HepG2 (cell line): ENCODE data around the gene PSAP. TPM values are rescaled to one million over a fixed set of nuclear protein-coding genes. Genes with fewer than 3 reads are reported as not detected.

Experiments used
- ATAC-seq: fragments of 200-7000 bp; cut with Tn5 transposase; 3 replicates; pipeline ENCODE4 v1.9.1; 2020; ENCODE audit warnings: mild to moderate bottlenecking, moderate library complexity
- BruUV-seq: library from RNA; stranded (reverse); fragments of 400-500 nt; replicated peaks from 2 replicates; lab custom pipeline; 2021; lab: Mats Ljungman, UMichigan
- CTCF ChIA-PET: fragments of 300-600 bp; formaldehyde crosslinking; extraction: SDS; loops from one replicate; lab custom pipeline; 2021; ENCODE audit warnings: low total read pairs, inconsistent platforms, low intra/inter-chr PET ratio; lab: Yijun Ruan, JAX
- POLR2A ChIA-PET: fragments of 350-600 bp; sonication (Branson Sonifier 250); formaldehyde crosslinking; loops from one replicate; lab custom pipeline; 2020; ENCODE audit warnings: antibody characterized with exemption, inconsistent platforms; lab: Yijun Ruan, JAX
- DNase-seq: peaks from one replicate; pipeline ENCODE4 v3.0.0-alpha.2; 2015; ENCODE audit warnings: low spot score
- FAIRE-seq: peaks from 3 replicates; lab custom pipeline; 2011; peaks lifted over from hg19 to GRCh38; lab: Jason Lieb, UNC
- H2AFZ ChIP-seq: one replicate; pipeline ENCODE4 v1.6.1; 2011; ENCODE audit warnings: low read length, inconsistent platforms
- H3K27ac ChIP-seq: fragments of 300-600 bp; 3 replicates; pipeline ENCODE4 v1.8.0; 2011; ENCODE audit warnings: mixed run types, mild to moderate bottlenecking, mixed read lengths, low read length, inconsistent platforms; ENCODE audit not compliant: insufficient read depth; ENCODE audit errors: extremely low read length
- H3K27me3 ChIP-seq, 2 experiments: fragments of 200-600 bp in 1 of 2; 2 replicates in 1 of 2; 3 replicates in 1 of 2; pipeline versions ENCODE4 v1.6.0 to v1.8.0; 2011; ENCODE audit warnings: low read length in 2 of 2, mild to moderate bottlenecking in 2 of 2, moderate library complexity in 2 of 2, inconsistent platforms in 1 of 2; ENCODE audit not compliant: insufficient read depth in 2 of 2, control insufficient read depth in 1 of 2
- H3K36me3 ChIP-seq, 2 experiments: fragments of 200-600 bp in 1 of 2; replicated peaks in 1 of 2; 2 replicates in 1 of 2; 3 replicates in 1 of 2; pipeline versions ENCODE4 v1.5.1 to v1.8.0; 2011; ENCODE audit warnings: low read length in 2 of 2, inconsistent platforms in 1 of 2; ENCODE audit not compliant: insufficient read depth in 2 of 2, control insufficient read depth in 1 of 2
- H3K4me1 ChIP-seq: 2 replicates; pipeline ENCODE4 v1.5.1; 2012; ENCODE audit warnings: low read length, inconsistent platforms; ENCODE audit not compliant: insufficient read depth
- H3K4me2 ChIP-seq: 2 replicates; pipeline ENCODE4 v1.6.0; 2011; ENCODE audit warnings: low read depth, low read length, inconsistent platforms
- H3K4me3 ChIP-seq, 3 experiments: fragments of 200-600 bp in 1 of 3; sonication (generic), shearing (Covaris generic) in 1 of 3; replicated peaks in 1 of 3; 2 replicates each; pipeline ENCODE4 v1.5.1; 2011 to 2016; ENCODE audit warnings: low read length in 3 of 3, inconsistent platforms in 2 of 3, low read depth in 2 of 3, mild to moderate bottlenecking in 2 of 3, control low read depth in 1 of 3, mixed read lengths in 1 of 3; ENCODE audit not compliant: insufficient read depth in 1 of 3
- H3K79me2 ChIP-seq: one replicate; pipeline ENCODE4 v1.6.1; 2011; ENCODE audit warnings: low read length, inconsistent platforms; ENCODE audit not compliant: insufficient read depth
- H3K9ac ChIP-seq: 2 replicates; pipeline ENCODE4 v1.6.0; 2011; ENCODE audit warnings: mild to moderate bottlenecking, low read depth, low read length, inconsistent platforms; ENCODE audit not compliant: insufficient read depth
- H3K9me3 ChIP-seq: 2 replicates; pipeline ENCODE4 v1.5.1; 2012; ENCODE audit warnings: mild to moderate bottlenecking, low read length
- H4K20me1 ChIP-seq: 2 replicates; pipeline ENCODE4 v1.6.0; 2011; ENCODE audit warnings: inconsistent platforms, mild to moderate bottlenecking, low read length, moderate library complexity; ENCODE audit not compliant: insufficient read depth
- GPN1 ChIP-seq: sonication (generic); formaldehyde crosslinking; IDR thresholded peaks from 2 replicates; pipeline ENCODE4 v1.5.1; 2020; ENCODE audit warnings: missing genetic modification reagents, borderline replicate concordance
- HNRNPLL ChIP-seq: fragments of 200-400 bp; formaldehyde crosslinking; IDR thresholded peaks from 2 replicates; pipeline ENCODE4 v1.6.1; 2017; ENCODE audit warnings: mild to moderate bottlenecking, low read depth, low read length; ENCODE audit not compliant: poor library complexity, severe bottlenecking
- IRF2 ChIP-seq: IDR thresholded peaks from 2 replicates; pipeline ENCODE4 v1.6.1; 2018; ENCODE audit warnings: missing genetic modification reagents, missing compliant biosample characterization
- KDM5B ChIP-seq: sonication (generic); formaldehyde crosslinking; IDR thresholded peaks from 2 replicates; pipeline ENCODE4 v1.4.0; 2020; ENCODE audit warnings: missing genetic modification reagents, mild to moderate bottlenecking, borderline replicate concordance
- NCOA2 ChIP-seq: sonication (generic); formaldehyde crosslinking; IDR thresholded peaks from 2 replicates; pipeline ENCODE4 v1.8.0; 2022; ENCODE audit warnings: inconsistent platforms
- ONECUT2 ChIP-seq: sonication (generic); formaldehyde crosslinking; IDR thresholded peaks from 2 replicates; pipeline ENCODE4 v1.4.0; 2020; ENCODE audit warnings: missing genetic modification reagents
- SALL2 ChIP-seq: sonication (generic); formaldehyde crosslinking; IDR thresholded peaks from 2 replicates; pipeline ENCODE4 v1.8.1; 2023; ENCODE audit warnings: mild to moderate bottlenecking, missing genetic modification reagents, inconsistent platforms
- ZBTB38 ChIP-seq: sonication (generic); formaldehyde crosslinking; IDR thresholded peaks from 2 replicates; pipeline ENCODE4 v1.5.1; 2020; ENCODE audit warnings: mild to moderate bottlenecking, missing genetic modification reagents
- ZFY ChIP-seq: sonication (generic); formaldehyde crosslinking; IDR thresholded peaks from 2 replicates; pipeline ENCODE4 v1.4.0; 2020; ENCODE audit warnings: missing genetic modification reagents
- ZNF33A ChIP-seq: sonication (generic); formaldehyde crosslinking; IDR thresholded peaks from 2 replicates; pipeline ENCODE4 v1.5.1; 2020; ENCODE audit warnings: missing genetic modification reagents, mild to moderate bottlenecking, moderate library complexity, borderline replicate concordance
- ZNF724P ChIP-seq: sonication (generic); formaldehyde crosslinking; IDR thresholded peaks from 2 replicates; pipeline ENCODE4 v1.8.0; 2022; ENCODE audit warnings: missing genetic modification reagents, borderline replicate concordance
- WGBS: methylation state at CpG from one replicate; pipeline ENCODE4 v1.1.6; 2017; ENCODE audit warnings: low lambda C conversion rate; 5-methylcytosine and 5-hydroxymethylcytosine counted together
- in situ Hi-C: cut with HindIII; loops from 2 replicates; pipeline ENCODE4 v1.10.0; 2017; ENCODE audit warnings: low pct_unique_long_range_greater_than_20kb; ENCODE audit not compliant: extremely low pct_ligation_motif_present
- intact Hi-C: fragments of 100-400 bp; cut with micrococcal nuclease; formaldehyde crosslinking; loops from one replicate; pipeline ENCODE4 v1.10.0; 2022; ENCODE audit not compliant: unreplicated experiment
- polyA plus RNA-seq, 8 experiments: library from polyadenylated mRNA; depleted of rRNA in 3 of 8; stranded (reverse) in 7 of 8; unstranded in 1 of 8; fragments of >200 nt; fragmentation: Illumina TruSeq in 4 of 8; extraction: Trizol in 4 of 8; gene quantifications; 2 replicates each; pipeline versions ENCODE4 v1.2.1 to v1.2.3, GENCODE V29; 2011 to 2016; ENCODE audit warnings: low read depth in 4 of 8, missing spikeins in 1 of 8, mixed read lengths in 1 of 8; ENCODE audit not compliant: insufficient read depth in 1 of 8
- total RNA-seq, 5 experiments: library from RNA; depleted of rRNA; stranded (reverse); fragments of >200 nt; fragmentation: Illumina TruSeq; extraction: Trizol; gene quantifications; 2 replicates each; pipeline ENCODE4 v1.2.3, GENCODE V29; 2016; ENCODE audit warnings: low read depth in 1 of 5
- TF ChIP-seq, protein P1 (sequence below): sonication (generic); formaldehyde crosslinking; IDR thresholded peaks from 2 replicates; pipeline ENCODE4 v1.9.0; 2021; ENCODE audit warnings: missing genetic modification reagents, mild to moderate bottlenecking, borderline replicate concordance
- TF ChIP-seq, protein P2 (sequence below): sonication (generic); formaldehyde crosslinking; IDR thresholded peaks from 2 replicates; pipeline ENCODE4 v1.4.0; 2020; ENCODE audit warnings: missing genetic modification reagents, borderline replicate concordance

Gene PSAP
- total and polyA plus RNA-seq, 2 of the 13 experiments (the other 11 are each of a cell fraction or from before 2014, with no cell fraction given): 323 to 643 TPM

DNA sequence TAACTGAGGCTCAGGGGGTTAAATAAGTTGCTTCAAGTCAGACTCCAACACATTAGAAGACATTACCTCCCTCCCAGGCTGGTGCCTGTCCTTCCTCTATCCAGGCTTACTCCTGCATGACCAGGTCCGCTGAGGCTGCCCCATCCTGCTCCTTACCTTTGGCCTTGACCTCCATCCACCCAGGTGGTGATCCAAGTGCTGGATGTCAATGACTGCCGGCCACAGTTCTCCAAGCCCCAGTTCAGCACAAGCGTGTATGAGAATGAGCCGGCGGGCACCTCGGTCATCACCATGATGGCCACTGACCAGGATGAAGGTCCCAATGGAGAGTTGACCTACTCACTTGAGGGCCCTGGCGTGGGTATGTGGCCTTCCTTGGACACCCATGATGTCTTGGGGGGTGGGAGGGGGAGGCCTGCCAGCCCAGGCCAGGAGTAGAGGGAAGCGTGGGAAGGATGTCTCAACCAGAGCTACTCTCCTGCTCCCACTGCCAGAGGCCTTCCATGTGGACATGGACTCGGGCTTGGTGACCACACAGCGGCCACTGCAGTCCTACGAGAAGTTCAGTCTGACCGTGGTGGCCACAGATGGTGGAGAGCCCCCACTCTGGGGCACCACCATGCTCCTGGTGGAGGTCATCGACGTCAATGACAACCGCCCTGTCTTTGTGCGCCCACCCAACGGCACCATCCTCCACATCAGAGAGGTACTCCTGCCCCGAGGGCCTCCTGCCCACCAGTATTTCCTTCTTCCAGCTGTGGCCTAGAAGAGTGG lies 48.1 kb downstream of the PSAP start:
- Histone ChIP-seq H3K79me2 (no peaks in the 10 kb centered on the region), H3K9me3 (no peaks in the 10 kb centered on the region), H3K4me1 (peaks cover 17% of the 10 kb centered on the region), H3K36me3 (no peaks in the 10 kb centered on the region), H3K4me2 (no peak overlapping the region), H3K27ac (no peak overlapping the region), H2AFZ (no peak overlapping the region), H4K20me1 (no peaks in the 10 kb centered on the region), H3K4me3 (no peak overlapping the region), H3K27me3 (peaks cover 5 to 19% of the 10 kb centered on the region in 2 experiments; a peak in 4 of 5 replicates), H3K9ac (no peak overlapping the region)
- BruUV-seq: no TSS peak
- ATAC-seq: no peak
- DNase-seq: no peak
- in situ Hi-C loops: no loop called here
- 60% methylated on average over 10 of the region's 18 CpGs for WGBS
- no peak for FAIRE-seq
- intact Hi-C loops: no loop called here
- POLR2A ChIA-PET: no interaction called here
- no peak for TF ChIP-seq GPN1 (CRISPR knock-in tag)
- no peak for TF ChIP-seq NCOA2 (CRISPR knock-in tag)
- TF ChIP-seq ZNF724P: no peak
- TF ChIP-seq SALL2: no peak
- TF ChIP-seq, protein P1, sequence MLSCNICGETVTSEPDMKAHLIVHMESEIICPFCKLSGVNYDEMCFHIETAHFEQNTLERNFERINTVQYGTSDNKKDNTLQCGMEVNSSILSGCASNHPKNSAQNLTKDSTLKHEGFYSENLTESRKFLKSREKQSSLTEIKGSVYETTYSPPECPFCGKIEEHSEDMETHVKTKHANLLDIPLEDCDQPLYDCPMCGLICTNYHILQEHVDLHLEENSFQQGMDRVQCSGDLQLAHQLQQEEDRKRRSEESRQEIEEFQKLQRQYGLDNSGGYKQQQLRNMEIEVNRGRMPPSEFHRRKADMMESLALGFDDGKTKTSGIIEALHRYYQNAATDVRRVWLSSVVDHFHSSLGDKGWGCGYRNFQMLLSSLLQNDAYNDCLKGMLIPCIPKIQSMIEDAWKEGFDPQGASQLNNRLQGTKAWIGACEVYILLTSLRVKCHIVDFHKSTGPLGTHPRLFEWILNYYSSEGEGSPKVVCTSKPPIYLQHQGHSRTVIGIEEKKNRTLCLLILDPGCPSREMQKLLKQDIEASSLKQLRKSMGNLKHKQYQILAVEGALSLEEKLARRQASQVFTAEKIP (CRISPR knock-in tag): no peak
- no peak for TF ChIP-seq HNRNPLL
- TF ChIP-seq, protein P2, sequence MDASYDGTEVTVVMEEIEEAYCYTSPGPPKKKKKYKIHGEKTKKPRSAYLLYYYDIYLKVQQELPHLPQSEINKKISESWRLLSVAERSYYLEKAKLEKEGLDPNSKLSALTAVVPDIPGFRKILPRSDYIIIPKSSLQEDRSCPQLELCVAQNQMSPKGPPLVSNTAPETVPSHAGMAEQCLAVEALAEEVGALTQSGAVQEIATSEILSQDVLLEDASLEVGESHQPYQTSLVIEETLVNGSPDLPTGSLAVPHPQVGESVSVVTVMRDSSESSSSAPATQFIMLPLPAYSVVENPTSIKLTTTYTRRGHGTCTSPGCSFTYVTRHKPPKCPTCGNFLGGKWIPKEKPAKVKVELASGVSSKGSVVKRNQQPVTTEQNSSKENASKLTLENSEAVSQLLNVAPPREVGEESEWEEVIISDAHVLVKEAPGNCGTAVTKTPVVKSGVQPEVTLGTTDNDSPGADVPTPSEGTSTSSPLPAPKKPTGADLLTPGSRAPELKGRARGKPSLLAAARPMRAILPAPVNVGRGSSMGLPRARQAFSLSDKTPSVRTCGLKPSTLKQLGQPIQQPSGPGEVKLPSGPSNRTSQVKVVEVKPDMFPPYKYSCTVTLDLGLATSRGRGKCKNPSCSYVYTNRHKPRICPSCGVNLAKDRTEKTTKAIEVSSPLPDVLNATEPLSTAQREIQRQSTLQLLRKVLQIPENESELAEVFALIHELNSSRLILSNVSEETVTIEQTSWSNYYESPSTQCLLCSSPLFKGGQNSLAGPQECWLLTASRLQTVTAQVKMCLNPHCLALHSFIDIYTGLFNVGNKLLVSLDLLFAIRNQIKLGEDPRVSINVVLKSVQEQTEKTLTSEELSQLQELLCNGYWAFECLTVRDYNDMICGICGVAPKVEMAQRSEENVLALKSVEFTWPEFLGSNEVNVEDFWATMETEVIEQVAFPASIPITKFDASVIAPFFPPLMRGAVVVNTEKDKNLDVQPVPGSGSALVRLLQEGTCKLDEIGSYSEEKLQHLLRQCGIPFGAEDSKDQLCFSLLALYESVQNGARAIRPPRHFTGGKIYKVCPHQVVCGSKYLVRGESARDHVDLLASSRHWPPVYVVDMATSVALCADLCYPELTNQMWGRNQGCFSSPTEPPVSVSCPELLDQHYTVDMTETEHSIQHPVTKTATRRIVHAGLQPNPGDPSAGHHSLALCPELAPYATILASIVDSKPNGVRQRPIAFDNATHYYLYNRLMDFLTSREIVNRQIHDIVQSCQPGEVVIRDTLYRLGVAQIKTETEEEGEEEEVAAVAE (CRISPR knock-in tag): no peak
- no peak for TF ChIP-seq IRF2 (CRISPR knock-in tag)
- TF ChIP-seq ZNF33A: no peak
- TF ChIP-seq KDM5B (CRISPR knock-in tag): no peak
- no peak for TF ChIP-seq ONECUT2 (CRISPR knock-in tag)
- TF ChIP-seq ZBTB38 (CRISPR knock-in tag): no peak
- no peak for TF ChIP-seq ZFY
- CTCF ChIA-PET: no interaction called here
